Anterior cingulate cortex (tissue), 58 donors: ENCODE measurements around the gene MXD3.

ENCODE experiments used
- DNase-seq, 58 donors: peaks; one replicate each; lab custom pipeline; 2025; lab: John Stamatoyannopoulos, UW

Gene MXD3

GRCh38 chr5:177327539-177328522 lies 16.1 kb upstream of the MXD3 start:
- DNase-seq = no peak

- no peak for DNase-seq
Measured at GRCh38 chr5:177325868-177326381, 14.2 kb upstream of the MXD3 start.

- DNase-seq = peak in 3 of 58 donors; percentile 5 to 29 (median 23)
Measured at GRCh38 chr5:177320879-177321278, 9.2 kb upstream of the MXD3 start.

- no peak for DNase-seq
Measured at GRCh38 chr5:177319913-177320588, 8.4 kb upstream of the MXD3 start.

GRCh38 chr5:177317959-177318377 lies 6.3 kb upstream of the MXD3 start:
- peak in 44 of 58 donors; percentile 11 to 86 (median 37) for DNase-seq

- DNase-seq = no peak
Measured at GRCh38 chr5:177316005-177316404, 4.3 kb upstream of the MXD3 start.

- DNase-seq = no peak
Measured at GRCh38 chr5:177315411-177315810, 3.7 kb upstream of the MXD3 start.

GRCh38 chr5:177314376-177315342 lies 3.0 kb upstream of the MXD3 start:
- DNase-seq = no peak

- DNase-seq = no peak
Measured at GRCh38 chr5:177313561-177314259, 2.0 kb upstream of the MXD3 start.

GRCh38 chr5:177312649-177313181 lies 1.0 kb upstream of the MXD3 start:
- no peak for DNase-seq

GRCh38 chr5:177311392-177311722 lies 341 bp downstream of the MXD3 start:
- DNase-seq = no peak

GRCh38 chr5:177310757-177311391 lies 824 bp downstream of the MXD3 start:
- no peak for DNase-seq

- no peak for DNase-seq
Measured at GRCh38 chr5:177310332-177310731, 1.4 kb downstream of the MXD3 start.

- peak in 18 of 58 donors; percentile 6 to 68 (median 42) for DNase-seq
Measured at GRCh38 chr5:177309351-177310191, 2.1 kb downstream of the MXD3 start.

GRCh38 chr5:177308740-177309139 lies 3.0 kb downstream of the MXD3 start:
- DNase-seq = no peak

- DNase-seq = no peak
Measured at GRCh38 chr5:177307544-177308363, 3.9 kb downstream of the MXD3 start.
